HG02943 (cell line): Measurements from ENCODE around the gene SLC34A2.
"Not testable (repeated sequence)": the region's sequence is repeated elsewhere in the genome, so short reads cannot be mapped to it uniquely, and the experiment has no call there.

ENCODE experiments used
- ATAC-seq: cut with Tn5 transposase; IDR thresholded peaks from one replicate; pipeline ENCODE4 v1.9.1; 2021; ENCODE audit warnings: mild to moderate bottlenecking, low read depth, moderate library complexity; ENCODE audit not compliant: unreplicated experiment

SLC34A2 gene

DNA sequence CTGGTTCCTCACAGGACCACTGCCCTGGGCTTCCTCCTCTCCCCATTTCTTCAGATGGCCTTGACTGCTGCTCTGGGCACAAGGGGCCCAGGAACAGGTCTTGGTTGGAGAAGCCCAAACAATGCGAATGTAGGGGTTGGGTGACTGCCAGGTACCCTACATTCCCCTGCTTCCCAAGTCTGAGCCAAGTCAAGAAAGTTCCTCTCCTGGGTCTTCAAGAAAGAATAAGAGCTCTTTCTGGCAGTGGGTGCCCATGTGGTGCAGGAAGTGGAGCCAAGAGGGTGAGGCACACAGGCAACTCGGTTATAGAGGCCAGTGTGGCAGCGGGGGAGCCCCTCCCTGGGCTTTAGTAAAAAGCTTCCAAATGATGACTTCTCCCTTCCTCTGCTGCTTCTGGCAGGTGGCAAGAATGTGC lies 2.7 kb downstream of the SLC34A2 start:
- ATAC-seq = no peak

DNA sequence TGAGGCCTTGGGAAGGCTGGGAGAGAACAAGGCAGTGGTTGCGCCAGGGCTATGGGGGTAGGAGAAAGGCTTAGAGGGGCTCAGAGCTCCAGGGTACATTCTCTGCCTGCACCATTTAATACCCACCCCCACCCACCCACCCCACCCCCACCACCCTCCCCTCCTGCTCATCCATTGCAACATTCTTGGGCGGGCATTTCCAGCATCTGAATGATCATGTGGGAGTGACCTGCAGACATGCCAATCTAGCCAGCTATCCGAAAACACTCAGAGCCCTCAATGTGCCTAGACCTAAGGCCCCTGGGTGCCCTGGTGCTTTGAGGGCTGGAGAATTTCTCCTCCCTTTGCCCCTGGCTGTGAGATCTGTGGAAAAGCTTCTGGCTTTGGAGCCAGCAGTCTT lies 3.1 kb downstream of the SLC34A2 start:
- no peak for ATAC-seq

DNA sequence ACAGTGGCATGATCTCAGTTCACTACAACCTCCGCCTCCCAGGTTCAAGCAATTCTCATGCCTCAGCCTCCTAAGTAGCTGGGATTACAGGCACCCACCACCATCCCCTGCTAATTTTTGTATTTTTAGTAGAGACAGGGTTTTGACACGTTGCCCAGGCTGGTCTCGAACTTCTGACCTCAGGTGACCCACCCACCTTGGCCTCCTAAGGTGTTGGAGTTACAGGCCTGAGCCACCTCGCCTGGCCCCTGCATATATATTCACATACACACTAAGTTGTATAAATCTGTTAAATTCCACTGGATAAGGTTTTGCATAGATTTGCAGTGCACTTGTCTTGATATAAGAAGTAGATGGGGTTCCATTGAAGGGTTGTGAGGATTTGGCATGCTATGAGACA lies 5.8 kb downstream of the SLC34A2 start:
- not testable (repeated sequence) for ATAC-seq

DNA sequence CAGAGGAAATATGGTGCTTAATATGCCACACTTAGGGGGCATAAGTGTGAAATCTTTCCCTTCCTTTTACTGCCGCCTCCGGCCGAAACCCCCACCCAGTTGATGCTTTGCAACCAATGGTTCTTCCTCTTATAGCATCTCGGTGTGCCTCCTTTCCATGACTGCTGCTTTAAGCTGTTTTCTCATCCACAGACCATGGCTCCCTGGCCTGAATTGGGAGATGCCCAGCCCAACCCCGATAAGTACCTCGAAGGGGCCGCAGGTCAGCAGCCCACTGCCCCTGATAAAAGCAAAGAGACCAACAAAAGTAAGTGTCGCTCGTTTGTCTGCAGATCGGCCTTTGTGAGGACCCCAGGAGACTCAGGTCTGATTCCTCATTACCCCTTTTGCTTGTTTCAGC lies 6.7 kb downstream of the SLC34A2 start:
- ATAC-seq = no peak

DNA sequence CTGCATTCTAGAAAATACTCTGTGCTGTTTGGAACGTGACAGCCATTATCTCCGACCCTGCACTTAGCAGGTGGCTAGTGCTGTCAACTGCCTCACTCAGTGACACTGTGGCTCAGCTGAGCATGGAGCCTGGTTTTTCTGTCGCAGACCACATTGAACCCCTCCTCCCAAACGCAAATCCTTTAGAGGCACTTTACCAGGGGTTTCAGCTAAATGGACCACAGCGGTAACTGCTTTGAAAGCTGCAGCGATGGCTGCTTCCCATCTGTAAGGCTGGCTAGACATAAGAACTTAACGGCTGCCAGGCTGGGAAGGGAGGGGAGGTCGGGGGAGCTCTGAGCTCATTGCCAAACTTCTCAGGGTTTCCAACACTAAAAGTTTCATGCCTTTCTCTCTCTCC lies 8.1 kb downstream of the SLC34A2 start:
- ATAC-seq = no peak

DNA sequence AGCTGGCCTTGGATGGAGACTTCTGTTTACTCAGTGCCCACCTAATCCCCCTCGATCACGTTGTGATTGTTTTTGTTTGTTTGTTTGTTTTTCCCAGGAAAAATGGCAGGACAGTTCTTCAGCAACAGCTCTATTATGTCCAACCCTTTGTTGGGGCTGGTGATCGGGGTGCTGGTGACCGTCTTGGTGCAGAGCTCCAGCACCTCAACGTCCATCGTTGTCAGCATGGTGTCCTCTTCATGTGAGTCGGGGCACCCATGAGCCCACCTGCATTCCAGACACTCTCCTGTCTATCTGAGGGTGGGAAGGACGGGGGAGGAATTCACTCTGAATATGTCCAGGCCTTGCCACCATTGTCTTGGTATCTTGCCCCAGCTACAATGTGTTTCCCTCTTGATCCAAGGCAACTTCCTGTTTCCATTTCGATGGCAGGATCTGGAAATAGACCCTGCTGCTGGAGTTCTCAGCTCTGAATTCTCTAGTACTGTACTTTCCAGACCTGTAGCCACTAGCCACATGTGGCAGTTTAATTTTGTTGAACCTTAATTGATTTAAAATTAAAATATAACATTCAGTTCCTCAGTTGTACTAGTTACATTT lies 10.5 kb downstream of the SLC34A2 start:
- ATAC-seq = no peak

DNA sequence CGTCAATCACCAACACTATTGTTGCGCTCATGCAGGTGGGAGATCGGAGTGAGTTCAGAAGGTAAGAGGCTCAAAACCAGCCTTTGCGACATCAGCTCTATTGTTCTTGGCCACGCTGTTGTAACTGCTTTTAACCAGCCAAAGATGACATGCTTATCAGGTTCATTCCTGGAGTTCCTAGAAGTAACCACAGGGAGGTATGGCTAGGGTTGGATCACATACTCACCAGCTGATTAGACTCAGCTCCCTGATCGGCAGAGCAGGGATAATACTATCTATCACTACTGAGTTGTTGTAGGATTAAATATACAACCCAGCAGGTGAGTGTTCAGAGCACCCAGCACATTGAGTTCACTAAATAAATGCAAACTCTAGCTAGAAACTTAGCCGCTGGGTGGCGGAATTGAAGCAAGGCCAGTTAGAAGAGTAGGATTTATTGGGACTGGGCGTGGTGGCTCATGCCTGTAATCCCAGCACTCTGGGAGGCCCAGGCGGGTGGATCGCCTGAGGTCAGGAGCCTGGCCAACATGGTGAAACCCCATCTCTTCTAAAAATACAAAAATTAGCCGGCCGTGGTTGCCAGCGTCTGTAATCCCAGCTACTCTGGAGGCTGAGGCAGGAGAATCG lies 12.4 kb downstream of the SLC34A2 start:
- ATAC-seq = no peak

DNA sequence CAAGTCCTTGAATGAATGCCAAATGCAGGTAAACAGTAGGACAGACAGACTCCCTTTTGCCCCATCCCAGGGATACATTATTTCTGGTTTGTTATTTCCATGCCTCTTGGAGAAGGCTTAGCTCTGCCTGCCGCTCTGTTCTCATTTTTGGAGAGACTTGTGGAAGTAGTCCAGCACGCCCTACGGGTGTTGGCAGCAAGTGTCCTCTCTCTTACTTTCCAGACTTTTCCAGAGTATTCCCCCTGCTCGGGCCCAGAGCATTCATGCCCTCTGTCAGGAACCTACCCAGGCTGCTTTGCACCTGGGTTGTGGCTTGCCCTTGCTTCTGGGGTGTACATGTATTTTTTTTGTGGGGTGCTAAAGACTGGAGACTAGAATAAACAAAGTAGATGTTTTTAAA lies 15.3 kb downstream of the SLC34A2 start:
- ATAC-seq = no peak

DNA sequence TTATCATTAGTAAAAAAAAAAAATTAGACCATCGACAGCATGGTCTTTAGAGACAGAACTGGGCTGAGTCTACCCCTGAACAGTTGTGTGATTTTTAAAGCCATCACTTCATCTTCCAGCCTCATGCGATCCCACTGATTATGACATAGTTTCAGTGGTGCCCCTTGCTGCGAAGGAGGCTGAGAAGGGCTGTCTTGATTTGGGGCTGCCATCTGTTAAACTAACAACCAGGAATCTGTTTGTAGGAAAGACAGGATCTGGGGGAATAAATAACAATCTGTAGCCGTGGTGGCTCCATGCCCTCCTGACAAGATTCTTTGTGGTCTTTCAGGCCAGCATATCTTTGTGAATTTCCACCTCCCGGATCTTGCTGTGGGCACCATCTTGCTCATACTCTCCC lies 17.1 kb downstream of the SLC34A2 start:
- ATAC-seq = no peak

DNA sequence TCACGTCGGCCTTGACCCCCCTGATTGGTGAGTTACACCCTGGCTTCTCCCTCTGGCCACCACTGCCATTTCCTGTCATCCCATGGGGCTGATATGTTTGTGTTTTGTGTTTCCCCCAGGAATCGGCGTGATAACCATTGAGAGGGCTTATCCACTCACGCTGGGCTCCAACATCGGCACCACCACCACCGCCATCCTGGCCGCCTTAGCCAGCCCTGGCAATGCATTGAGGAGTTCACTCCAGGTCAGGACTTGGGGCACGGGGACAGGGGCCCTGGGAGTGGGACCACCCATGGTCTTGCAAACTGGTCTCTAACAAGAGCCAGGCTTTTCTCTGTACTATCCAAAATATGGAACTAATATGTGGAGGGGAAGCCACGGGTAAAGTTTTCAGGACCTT lies 18.7 kb downstream of the SLC34A2 start:
- ATAC-seq = no peak

DNA sequence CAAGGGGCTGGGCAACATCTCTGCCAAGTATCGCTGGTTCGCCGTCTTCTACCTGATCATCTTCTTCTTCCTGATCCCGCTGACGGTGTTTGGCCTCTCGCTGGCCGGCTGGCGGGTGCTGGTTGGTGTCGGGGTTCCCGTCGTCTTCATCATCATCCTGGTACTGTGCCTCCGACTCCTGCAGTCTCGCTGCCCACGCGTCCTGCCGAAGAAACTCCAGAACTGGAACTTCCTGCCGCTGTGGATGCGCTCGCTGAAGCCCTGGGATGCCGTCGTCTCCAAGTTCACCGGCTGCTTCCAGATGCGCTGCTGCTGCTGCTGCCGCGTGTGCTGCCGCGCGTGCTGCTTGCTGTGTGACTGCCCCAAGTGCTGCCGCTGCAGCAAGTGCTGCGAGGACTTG lies 20.6 kb downstream of the SLC34A2 start:
- no peak for ATAC-seq

DNA sequence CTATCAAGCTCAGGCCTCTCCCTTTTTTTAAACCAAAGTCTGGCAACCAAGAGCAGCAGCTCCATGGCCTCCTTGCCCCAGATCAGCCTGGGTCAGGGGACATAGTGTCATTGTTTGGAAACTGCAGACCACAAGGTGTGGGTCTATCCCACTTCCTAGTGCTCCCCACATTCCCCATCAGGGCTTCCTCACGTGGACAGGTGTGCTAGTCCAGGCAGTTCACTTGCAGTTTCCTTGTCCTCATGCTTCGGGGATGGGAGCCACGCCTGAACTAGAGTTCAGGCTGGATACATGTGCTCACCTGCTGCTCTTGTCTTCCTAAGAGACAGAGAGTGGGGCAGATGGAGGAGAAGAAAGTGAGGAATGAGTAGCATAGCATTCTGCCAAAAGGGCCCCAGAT lies 21.5 kb downstream of the SLC34A2 start:
- ATAC-seq = no peak

DNA sequence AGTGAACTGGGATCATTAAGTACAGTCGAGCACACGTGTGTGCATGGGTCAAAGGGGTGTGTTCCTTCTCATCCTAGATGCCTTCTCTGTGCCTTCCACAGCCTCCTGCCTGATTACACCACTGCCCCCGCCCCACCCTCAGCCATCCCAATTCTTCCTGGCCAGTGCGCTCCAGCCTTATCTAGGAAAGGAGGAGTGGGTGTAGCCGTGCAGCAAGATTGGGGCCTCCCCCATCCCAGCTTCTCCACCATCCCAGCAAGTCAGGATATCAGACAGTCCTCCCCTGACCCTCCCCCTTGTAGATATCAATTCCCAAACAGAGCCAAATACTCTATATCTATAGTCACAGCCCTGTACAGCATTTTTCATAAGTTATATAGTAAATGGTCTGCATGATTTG lies 22.3 kb downstream of the SLC34A2 start:
- ATAC-seq = no peak

DNA sequence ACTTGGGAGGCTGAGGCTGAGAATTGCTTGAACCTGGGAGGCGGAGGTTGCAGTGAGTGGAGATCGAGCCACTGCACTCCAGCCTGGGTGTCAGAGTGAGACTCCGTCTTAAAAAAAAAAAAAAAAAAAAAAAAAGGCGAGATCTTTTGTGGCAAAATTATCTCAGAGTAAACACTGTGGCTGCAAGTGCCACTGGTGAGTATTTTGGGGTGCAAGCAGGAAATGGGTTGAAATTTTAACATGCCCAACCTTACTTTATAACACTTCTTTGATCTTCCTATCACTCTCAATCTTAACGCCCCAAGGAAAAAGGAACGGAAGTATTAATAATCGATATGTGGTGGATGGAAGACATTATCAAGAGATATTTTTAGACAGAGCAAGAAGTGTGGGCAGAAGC lies 32.1 kb downstream of the SLC34A2 start:
- no peak for ATAC-seq

DNA sequence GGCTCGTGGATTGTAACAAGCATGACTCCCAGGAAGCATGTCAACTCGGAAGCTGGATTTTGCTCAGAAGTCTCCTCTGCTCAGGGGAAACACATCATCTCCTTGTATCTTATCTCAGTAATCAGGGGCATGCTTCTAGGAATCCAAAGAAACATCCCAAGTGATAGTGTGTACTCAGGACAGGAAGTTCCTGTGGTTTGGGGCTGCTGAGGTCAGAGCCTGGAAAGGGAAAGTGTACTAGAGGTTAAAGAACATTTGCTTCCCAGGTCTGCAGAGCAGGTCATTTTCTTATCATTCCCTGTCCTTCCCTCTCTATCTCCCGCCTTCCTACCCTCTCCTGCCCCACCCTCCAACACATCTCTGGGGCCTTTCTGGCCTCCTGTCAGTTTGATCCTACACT lies 38.8 kb downstream of the SLC34A2 start:
- no peak for ATAC-seq

DNA sequence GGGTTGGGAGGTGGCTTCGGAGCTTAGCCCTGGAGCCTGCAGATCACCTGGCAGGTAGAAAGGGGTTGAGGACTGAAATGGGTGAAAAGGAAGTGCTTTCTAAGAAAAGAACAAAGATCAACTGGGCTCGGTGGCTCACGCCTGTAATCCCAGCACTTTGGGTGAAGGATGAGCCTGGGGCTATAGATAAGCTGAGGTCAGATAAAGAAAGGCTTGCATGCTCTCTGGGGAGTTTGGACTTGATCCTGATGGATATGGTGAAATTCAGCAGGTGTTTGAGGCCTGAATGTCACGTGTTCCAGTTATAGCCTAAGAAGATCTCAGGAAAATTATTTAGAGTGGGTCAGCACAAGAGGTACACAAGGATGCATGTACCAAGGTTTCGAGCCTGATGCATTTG lies 40.8 kb downstream of the SLC34A2 start:
- ATAC-seq = no peak

DNA sequence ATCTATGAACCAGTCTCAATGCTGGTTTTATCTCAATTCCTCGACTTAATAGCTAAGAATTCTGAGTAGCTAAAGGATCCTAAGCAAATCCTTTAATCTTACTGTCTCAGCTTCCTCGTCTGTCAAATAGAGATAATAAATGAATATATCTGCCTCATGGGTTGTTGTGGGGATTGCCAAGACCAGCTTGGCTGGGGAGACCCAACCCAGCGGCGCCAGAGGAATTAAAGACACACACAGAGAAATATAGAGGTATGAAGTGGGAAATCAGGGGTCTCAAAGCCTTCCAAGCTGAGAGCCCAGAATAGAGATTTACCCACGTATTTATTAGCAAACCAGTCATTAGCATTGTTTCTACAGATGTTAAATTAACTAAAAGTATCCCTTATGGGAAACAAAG lies 41.9 kb downstream of the SLC34A2 start:
- no peak for ATAC-seq

DNA sequence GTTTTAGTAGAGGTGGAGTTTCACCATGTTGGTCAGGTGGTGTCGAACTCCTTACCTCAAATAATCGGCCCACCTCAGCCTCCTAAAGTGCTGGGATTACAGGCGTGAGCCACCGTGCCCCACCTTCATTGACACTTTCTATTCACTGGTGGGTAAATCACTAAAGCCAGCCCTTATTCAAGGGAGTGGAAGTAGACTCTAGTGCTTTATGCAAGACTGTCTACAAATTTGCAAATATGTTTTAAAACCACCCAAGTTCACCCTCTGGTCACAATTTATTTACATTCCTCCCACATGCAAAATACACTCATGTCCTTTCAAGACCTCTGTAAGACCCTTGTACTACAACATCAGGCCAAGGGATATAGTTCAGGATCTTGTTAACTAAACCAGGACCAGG lies 45.0 kb downstream of the SLC34A2 start:
- ATAC-seq = no peak

DNA sequence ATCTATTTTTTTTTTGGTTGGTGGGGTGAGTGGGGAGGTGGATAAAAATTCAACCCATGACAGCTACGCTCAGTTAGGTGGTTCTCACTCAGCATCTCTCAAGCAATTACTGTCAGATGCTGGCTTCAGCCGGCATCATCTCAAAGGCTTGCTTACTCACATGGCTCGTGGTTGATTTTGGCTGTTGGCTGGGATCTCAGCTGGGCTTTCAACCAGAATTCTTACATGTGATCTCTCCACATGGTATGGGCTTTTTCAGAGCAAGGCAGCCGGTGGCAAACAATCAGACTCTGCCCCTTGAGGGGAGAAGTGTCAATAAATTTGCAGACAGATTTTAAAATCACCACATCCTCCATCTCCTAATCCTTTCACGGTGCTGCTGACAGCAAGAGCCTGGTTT lies 47.2 kb downstream of the SLC34A2 start:
- ATAC-seq = no peak

DNA sequence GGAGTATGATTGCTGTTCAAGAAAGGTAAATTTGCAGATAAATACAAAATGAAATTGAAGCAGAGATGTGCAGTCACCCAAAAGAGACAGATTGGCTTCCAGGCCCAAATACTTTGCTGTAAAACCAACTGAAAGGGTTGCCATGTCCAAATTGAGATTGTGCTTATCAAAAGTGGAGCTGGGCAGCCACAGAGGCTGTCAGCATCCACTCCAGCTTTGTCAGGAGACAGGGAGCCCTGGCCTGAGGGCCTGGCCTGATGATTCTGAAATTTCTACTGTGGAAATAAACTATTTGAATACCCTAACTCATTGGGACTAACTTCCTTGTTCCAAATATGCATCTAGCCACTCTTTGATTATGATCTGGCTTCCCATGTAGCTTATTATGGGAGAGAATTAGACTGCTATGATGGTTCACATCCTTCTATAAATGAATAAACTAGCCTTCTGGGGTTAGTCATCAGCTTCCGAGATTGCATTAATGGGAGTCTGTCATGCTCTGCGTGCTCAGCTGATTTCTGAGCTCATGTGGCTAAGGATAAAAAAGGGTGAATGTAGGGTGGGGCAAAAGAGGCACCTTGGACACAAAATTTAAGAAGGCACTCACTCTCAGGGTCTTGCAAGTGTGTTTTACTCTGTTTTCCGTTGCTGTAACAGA lies 48.2 kb downstream of the SLC34A2 start:
- ATAC-seq = no peak

DNA sequence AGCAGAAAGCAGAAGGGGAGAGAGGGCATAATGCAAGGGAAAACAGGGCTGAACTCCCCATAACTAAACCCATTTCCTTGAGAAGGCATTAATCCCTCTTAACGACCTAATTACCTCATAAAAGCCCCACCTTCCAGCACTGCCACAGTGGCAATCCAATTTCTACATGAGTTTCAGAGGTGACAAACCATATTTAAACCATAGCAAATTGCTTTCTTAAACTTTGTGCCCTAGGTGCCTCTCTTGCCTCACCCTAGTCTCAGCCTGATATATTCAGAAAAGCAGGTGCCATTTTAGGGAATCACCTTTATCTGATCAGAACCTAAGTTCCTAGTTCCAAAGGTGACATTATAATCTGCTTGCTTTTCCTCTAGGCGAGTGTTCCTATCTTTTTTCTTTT lies 48.9 kb downstream of the SLC34A2 start:
- ATAC-seq = no peak

DNA sequence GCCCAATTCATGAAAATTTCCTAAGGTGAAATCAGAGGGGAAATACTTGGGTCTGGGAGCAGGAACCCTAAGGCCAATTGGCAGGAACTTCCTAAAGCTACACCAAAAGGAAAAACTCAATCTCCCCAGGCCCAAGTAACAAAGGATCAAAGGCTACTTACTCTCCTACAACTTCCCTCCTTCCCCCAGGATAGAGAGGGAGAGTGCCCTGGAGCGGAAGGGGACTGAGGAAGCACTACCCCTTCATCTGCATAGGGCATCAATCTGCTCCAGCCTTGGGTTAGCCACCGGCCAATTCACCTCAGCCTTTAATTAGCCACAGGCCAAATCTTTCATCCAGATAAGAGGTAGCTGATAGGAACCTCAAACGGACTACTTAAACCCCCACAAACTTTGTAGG lies 55.0 kb downstream of the SLC34A2 start:
- ATAC-seq = no peak
